Measurements from ENCODE around the gene ALG9. TPM values are rescaled to one million over a fixed set of nuclear protein-coding genes. Genes with fewer than 3 reads are reported as not detected.
"Not testable (repeated sequence)": the region's sequence is repeated elsewhere in the genome, so short reads cannot be mapped to it uniquely, and the experiment has no call there.

ALG9 gene
- polyA plus RNA-seq, 2 of the 4 experiments (the other 2 are of a cell fraction): 15.3 to 33.3 TPM

GRCh38 chr11:111905411-111905810 is 34.0 kb upstream of the ALG9 start:
- no peaks in the 10 kb centered on the region for H3K4me1 ChIP-seq
- WGBS (ENCODE audit: missing lambda C conversion rate): 5% methylated on average over 2 of the region's 2 CpGs
- H3K4me3 ChIP-seq: no peak overlapping the region
- H3K27ac ChIP-seq: no peak overlapping the region
- POLR2A ChIA-PET: no interaction called here
- DNase-seq (ENCODE audit: low read depth in 1 of 2, low spot score in 1 of 2) (no peak), FAIRE-seq (no peak), ATAC-seq (no peak)
- CTCF ChIA-PET: no interaction called here
- H3K9me3 ChIP-seq: no peaks in the 10 kb centered on the region
- no peak overlapping the region for H3K4me2 ChIP-seq
- no peak for TF ChIP-seq FOSB (CRISPR knock-in tag; IDR thresholded peaks at IDR 0.05)

- H3K9me3 ChIP-seq: peaks cover 1% of the 10 kb centered on the region; the same call in 1 of the 3 replicates
- no peak overlapping the region for H3K4me2 ChIP-seq
- CTCF ChIA-PET: interaction anchor here (1.5 kb wide), 1 partner anchor 45 kb away, joined by 6 read pairs; no protein-coding TSS in a partner anchor
- FAIRE-seq: no peak
- WGBS (ENCODE audit: missing lambda C conversion rate): 62% methylated on average over 2 of the region's 2 CpGs
- POLR2A ChIA-PET: interaction anchor here (0.5 kb wide), 1 partner anchor 234 kb away, joined by 3 read pairs; no protein-coding TSS in a partner anchor
- no peak overlapping the region for H3K27ac ChIP-seq
- no peak for DNase-seq (ENCODE audit: low read depth in 1 of 2, low spot score in 1 of 2)
- ATAC-seq: no peak
- TF ChIP-seq TFCP2L1 (CRISPR knock-in tag; IDR thresholded peaks at IDR 0.05) (no peak), JUNB (IDR thresholded peaks at IDR 0.05) (no peak), ZFP36 (IDR thresholded peaks at IDR 0.05; ENCODE audit: borderline replicate concordance, partially characterized antibody) (no peak)
- no peaks in the 10 kb centered on the region for H3K4me1 ChIP-seq
- no peak overlapping the region for H3K4me3 ChIP-seq
Observed at GRCh38 chr11:111886844-111887243, 15.5 kb upstream of the ALG9 start.

GRCh38 chr11:111886032-111886431 is 14.7 kb upstream of the ALG9 start:
- POLR2A ChIA-PET: interaction anchor here (0.5 kb wide), 1 partner anchor 234 kb away, joined by 3 read pairs; no protein-coding TSS in a partner anchor
- 79% methylated on average over 4 of the region's 4 CpGs for WGBS (ENCODE audit: missing lambda C conversion rate)

GRCh38 chr11:111885053-111885452 is 13.7 kb upstream of the ALG9 start:
- H3K9me3 ChIP-seq; H3K4me1 ChIP-seq; H3K4me2 ChIP-seq; POLR2A ChIA-PET; ATAC-seq; FAIRE-seq; H3K27ac ChIP-seq; CTCF ChIA-PET; DNase-seq (ENCODE audit: low read depth in 1 of 2, low spot score in 1 of 2); H3K4me3 ChIP-seq: not testable (repeated sequence)
- 98% methylated on average over 4 of the region's 4 CpGs for WGBS (ENCODE audit: missing lambda C conversion rate)

More at GRCh38 chr11:111886032-111886431, 14.7 kb upstream of the ALG9 start:
- no peaks in the 10 kb centered on the region for H3K9me3 ChIP-seq
- no peaks in the 10 kb centered on the region for H3K4me1 ChIP-seq
- no peak for ATAC-seq
- H3K27ac ChIP-seq: no peak overlapping the region
- CTCF ChIA-PET: interaction anchor here (1.5 kb wide), 1 partner anchor 46 kb away, joined by 6 read pairs; no protein-coding TSS in a partner anchor
- no peak for DNase-seq (ENCODE audit: low read depth in 1 of 2, low spot score in 1 of 2)
- TF ChIP-seq KDM1A (IDR thresholded peaks at IDR 0.05; ENCODE audit: low read depth) (no peak), JUN (IDR thresholded peaks at IDR 0.05) (no peak), NR3C1 (IDR thresholded peaks at IDR 0.05) (no peak), SMC3 (IDR thresholded peaks at IDR 0.05) (no peak), RARB (CRISPR knock-in tag; IDR thresholded peaks at IDR 0.05) (no peak), ZFP36 (IDR thresholded peaks at IDR 0.05; ENCODE audit: borderline replicate concordance, partially characterized antibody) (no peak), EHF (CRISPR knock-in tag; IDR thresholded peaks at IDR 0.05) (no peak), RFX5 (IDR thresholded peaks at IDR 0.05) (no peak), RNF2 (IDR thresholded peaks at IDR 0.05; ENCODE audit: borderline replicate concordance, low read depth) (no peak), HOXA7 (CRISPR knock-in tag; IDR thresholded peaks at IDR 0.05) (no peak), ZNF302 (CRISPR knock-in tag; IDR thresholded peaks at IDR 0.05) (no peak), RCOR1 (IDR thresholded peaks at IDR 0.05; ENCODE audit: low read depth, low read length) (no peak), MAX (IDR thresholded peaks at IDR 0.05) (no peak), CHD4 (IDR thresholded peaks at IDR 0.05; ENCODE audit: borderline replicate concordance) (no peak)
- TF ChIP-seq, protein P1, sequence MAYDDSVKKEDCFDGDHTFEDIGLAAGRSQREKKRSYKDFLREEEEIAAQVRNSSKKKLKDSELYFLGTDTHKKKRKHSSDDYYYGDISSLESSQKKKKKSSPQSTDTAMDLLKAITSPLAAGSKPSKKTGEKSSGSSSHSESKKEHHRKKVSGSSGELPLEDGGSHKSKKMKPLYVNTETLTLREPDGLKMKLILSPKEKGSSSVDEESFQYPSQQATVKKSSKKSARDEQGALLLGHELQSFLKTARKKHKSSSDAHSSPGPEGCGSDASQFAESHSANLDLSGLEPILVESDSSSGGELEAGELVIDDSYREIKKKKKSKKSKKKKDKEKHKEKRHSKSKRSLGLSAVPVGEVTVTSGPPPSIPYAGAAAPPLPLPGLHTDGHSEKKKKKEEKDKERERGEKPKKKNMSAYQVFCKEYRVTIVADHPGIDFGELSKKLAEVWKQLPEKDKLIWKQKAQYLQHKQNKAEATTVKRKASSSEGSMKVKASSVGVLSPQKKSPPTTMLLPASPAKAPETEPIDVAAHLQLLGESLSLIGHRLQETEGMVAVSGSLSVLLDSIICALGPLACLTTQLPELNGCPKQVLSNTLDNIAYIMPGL (CRISPR knock-in tag; IDR thresholded peaks at IDR 0.05; ENCODE audit: borderline replicate concordance): no peak
- TF ChIP-seq, protein P2, sequence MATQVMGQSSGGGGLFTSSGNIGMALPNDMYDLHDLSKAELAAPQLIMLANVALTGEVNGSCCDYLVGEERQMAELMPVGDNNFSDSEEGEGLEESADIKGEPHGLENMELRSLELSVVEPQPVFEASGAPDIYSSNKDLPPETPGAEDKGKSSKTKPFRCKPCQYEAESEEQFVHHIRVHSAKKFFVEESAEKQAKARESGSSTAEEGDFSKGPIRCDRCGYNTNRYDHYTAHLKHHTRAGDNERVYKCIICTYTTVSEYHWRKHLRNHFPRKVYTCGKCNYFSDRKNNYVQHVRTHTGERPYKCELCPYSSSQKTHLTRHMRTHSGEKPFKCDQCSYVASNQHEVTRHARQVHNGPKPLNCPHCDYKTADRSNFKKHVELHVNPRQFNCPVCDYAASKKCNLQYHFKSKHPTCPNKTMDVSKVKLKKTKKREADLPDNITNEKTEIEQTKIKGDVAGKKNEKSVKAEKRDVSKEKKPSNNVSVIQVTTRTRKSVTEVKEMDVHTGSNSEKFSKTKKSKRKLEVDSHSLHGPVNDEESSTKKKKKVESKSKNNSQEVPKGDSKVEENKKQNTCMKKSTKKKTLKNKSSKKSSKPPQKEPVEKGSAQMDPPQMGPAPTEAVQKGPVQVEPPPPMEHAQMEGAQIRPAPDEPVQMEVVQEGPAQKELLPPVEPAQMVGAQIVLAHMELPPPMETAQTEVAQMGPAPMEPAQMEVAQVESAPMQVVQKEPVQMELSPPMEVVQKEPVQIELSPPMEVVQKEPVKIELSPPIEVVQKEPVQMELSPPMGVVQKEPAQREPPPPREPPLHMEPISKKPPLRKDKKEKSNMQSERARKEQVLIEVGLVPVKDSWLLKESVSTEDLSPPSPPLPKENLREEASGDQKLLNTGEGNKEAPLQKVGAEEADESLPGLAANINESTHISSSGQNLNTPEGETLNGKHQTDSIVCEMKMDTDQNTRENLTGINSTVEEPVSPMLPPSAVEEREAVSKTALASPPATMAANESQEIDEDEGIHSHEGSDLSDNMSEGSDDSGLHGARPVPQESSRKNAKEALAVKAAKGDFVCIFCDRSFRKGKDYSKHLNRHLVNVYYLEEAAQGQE (IDR thresholded peaks at IDR 0.05): no peak
- no peak overlapping the region for H3K4me2 ChIP-seq
- FAIRE-seq: no peak
- H3K4me3 ChIP-seq: no peak overlapping the region
